H1 (cell line): Measurements from ENCODE around the gene ACSF3. TPM values are rescaled to one million over a fixed set of nuclear protein-coding genes. Genes with fewer than 3 reads are reported as not detected.

ENCODE experiments used
- CTCF ChIA-PET: fragments of 300-600 bp; sonication (Branson Sonifier 250); formaldehyde crosslinking; loops from one replicate; lab custom pipeline; 2021; ENCODE audit not compliant: partially characterized antibody; lab: Charles Lee
- POLR2A ChIA-PET: fragments of 300-600 bp; sonication (Branson Sonifier 250); formaldehyde crosslinking; loops from one replicate; lab custom pipeline; 2021; ENCODE audit warnings: inconsistent platforms; ENCODE audit not compliant: partially characterized antibody; lab: Charles Lee
- DNase-seq, 2 experiments: peaks; one replicate each; pipeline versions ENCODE4 v3.0.0 to v3.0.0-alpha.2; 2010 to 2022; ENCODE audit warnings: low spot score in 2 of 2, low read depth in 1 of 2, mixed read lengths in 1 of 2
- FAIRE-seq: peaks from 2 replicates; lab custom pipeline; 2011; peaks lifted over from hg19 to GRCh38; lab: Jason Lieb, UNC
- H2AFZ ChIP-seq: 2 replicates; pipeline ENCODE4 v1.8.1; 2012; ENCODE audit warnings: low read length, inconsistent platforms
- H2AK5ac ChIP-seq: 2 replicates; pipeline ENCODE4 v1.6.1; 2013; ENCODE audit warnings: low read depth, low read length
- H2BK120ac ChIP-seq: replicated peaks from 2 replicates; pipeline ENCODE3; 2013; ENCODE audit warnings: low read depth, low read length, inconsistent platforms
- H2BK12ac ChIP-seq: 2 replicates; pipeline ENCODE4 v1.6.1; 2013; ENCODE audit warnings: low read depth, low read length
- H2BK15ac ChIP-seq: 2 replicates; pipeline ENCODE4 v1.6.1; 2013; ENCODE audit warnings: low read length
- H2BK20ac ChIP-seq: 2 replicates; pipeline ENCODE4 v1.6.1; 2013; ENCODE audit warnings: low read length
- H2BK5ac ChIP-seq: 2 replicates; pipeline ENCODE4 v1.6.1; 2013; ENCODE audit warnings: low read depth, low read length
- H3K14ac ChIP-seq: 2 replicates; pipeline ENCODE4 v1.6.1; 2013; ENCODE audit warnings: inconsistent platforms; ENCODE audit not compliant: insufficient read length
- H3K18ac ChIP-seq: 2 replicates; pipeline ENCODE4 v1.6.1; 2013; ENCODE audit warnings: low read length; ENCODE audit errors: extremely low read depth
- H3K23ac ChIP-seq: 2 replicates; pipeline ENCODE4 v1.6.1; 2013; ENCODE audit warnings: inconsistent platforms; ENCODE audit not compliant: insufficient read length
- H3K23me2 ChIP-seq: 2 replicates; pipeline ENCODE4 v1.6.1; 2013; ENCODE audit warnings: low read depth, low read length
- H3K27ac ChIP-seq: 2 replicates; pipeline ENCODE4 v1.6.1; 2011; ENCODE audit warnings: low read depth, low read length, inconsistent platforms
- H3K27me3 ChIP-seq, 4 experiments: replicated peaks in 1 of 4; 1 replicate in 1 of 4; 2 replicates in 3 of 4; pipeline versions ENCODE4 v1.6.1 to v1.8.1; 2011 to 2013; ENCODE audit warnings: low read length in 3 of 4, mild to moderate bottlenecking in 3 of 4, inconsistent platforms in 2 of 4, mixed read lengths in 2 of 4, moderate library complexity in 1 of 4; ENCODE audit not compliant: control insufficient read depth in 3 of 4, insufficient read depth in 3 of 4; ENCODE audit errors: extremely low read depth in 1 of 4
- H3K36me3 ChIP-seq, 4 experiments: 2 replicates each; pipeline versions ENCODE4 v1.6.1 to v1.8.1; 2011 to 2013; ENCODE audit warnings: mild to moderate bottlenecking in 4 of 4, low read length in 3 of 4, moderate library complexity in 2 of 4, control low read depth in 1 of 4, inconsistent platforms in 1 of 4; ENCODE audit not compliant: insufficient read depth in 4 of 4, control insufficient read depth in 2 of 4
- H3K4ac ChIP-seq: replicated peaks from 2 replicates; pipeline ENCODE3; 2013; ENCODE audit warnings: low read length, low read depth, mixed read lengths, inconsistent platforms; ENCODE audit not compliant: insufficient read length
- H3K4me1 ChIP-seq, 4 experiments: replicated peaks in 1 of 4; 1 replicate in 1 of 4; 2 replicates in 3 of 4; pipeline versions ENCODE4 v1.6.1 to v1.8.1; 2011 to 2013; ENCODE audit warnings: low read length in 3 of 4, inconsistent platforms in 2 of 4, mixed read lengths in 1 of 4; ENCODE audit not compliant: insufficient read depth in 4 of 4, control insufficient read depth in 3 of 4
- H3K4me2 ChIP-seq, 2 experiments: 2 replicates each; pipeline versions ENCODE4 v1.6.1 to v1.8.1; 2011 to 2013; ENCODE audit warnings: low read depth in 2 of 2, low read length in 2 of 2, control low read depth in 1 of 2, inconsistent platforms in 1 of 2, mild to moderate bottlenecking in 1 of 2; ENCODE audit not compliant: insufficient read depth in 1 of 2
- H3K4me3 ChIP-seq, 4 experiments: fragments of 200-600, 300-600 bp in 1 of 4; sonication (generic), shearing (Covaris generic), sonication (Bioruptor Twin) in 1 of 4; 2 replicates each; pipeline versions ENCODE4 v1.5.1 to v1.8.1; 2011 to 2016; ENCODE audit warnings: low read length in 4 of 4, low read depth in 3 of 4, control low read depth in 2 of 4, inconsistent platforms in 2 of 4, mild to moderate bottlenecking in 2 of 4, mixed read lengths in 1 of 4, moderate library complexity in 1 of 4; ENCODE audit not compliant: insufficient read depth in 2 of 4; ENCODE audit errors: extremely low read depth in 1 of 4
- H3K56ac ChIP-seq: replicated peaks from 2 replicates; pipeline ENCODE3; 2013; ENCODE audit warnings: low read depth, mild to moderate bottlenecking, mixed read lengths, low read length, inconsistent platforms; ENCODE audit not compliant: insufficient read length
- H3K79me1 ChIP-seq: 2 replicates; pipeline ENCODE4 v1.6.1; 2013; ENCODE audit warnings: low read depth, low read length, control low read depth
- H3K79me2 ChIP-seq, 2 experiments: 2 replicates each; pipeline versions ENCODE4 v1.6.1 to v1.8.1; 2012 to 2013; ENCODE audit warnings: low read length in 2 of 2, mild to moderate bottlenecking in 2 of 2, inconsistent platforms in 1 of 2; ENCODE audit not compliant: insufficient read depth in 2 of 2, control insufficient read depth in 1 of 2
- H3K9ac ChIP-seq, 4 experiments: replicated peaks in 1 of 4; 1 replicate in 1 of 4; 2 replicates in 3 of 4; pipeline versions ENCODE4 v1.6.1 to v1.8.1; 2011 to 2013; ENCODE audit warnings: low read depth in 3 of 4, low read length in 3 of 4, control low read depth in 2 of 4, mild to moderate bottlenecking in 2 of 4, moderate library complexity in 2 of 4, inconsistent platforms in 1 of 4; ENCODE audit errors: extremely low read depth in 1 of 4
- H3K9me3 ChIP-seq, 2 experiments: 2 replicates each; pipeline versions ENCODE4 v1.6.1 to v1.8.1; 2012 to 2013; ENCODE audit warnings: mild to moderate bottlenecking in 2 of 2, moderate library complexity in 2 of 2, control low read depth in 1 of 2, inconsistent platforms in 1 of 2, low read depth in 1 of 2, low read length in 1 of 2, mixed read lengths in 1 of 2; ENCODE audit not compliant: insufficient read depth in 2 of 2
- H4K20me1 ChIP-seq, 2 experiments: replicated peaks in 1 of 2; 2 replicates each; pipeline versions ENCODE3 to v1.8.1; 2011 to 2013; ENCODE audit warnings: inconsistent platforms in 2 of 2, low read length in 2 of 2, mild to moderate bottlenecking in 1 of 2; ENCODE audit not compliant: insufficient read depth in 2 of 2, control insufficient read depth in 1 of 2
- H4K5ac ChIP-seq: 2 replicates; pipeline ENCODE4 v1.6.1; 2013; ENCODE audit warnings: low read length, low read depth, mixed read lengths, inconsistent platforms; ENCODE audit not compliant: insufficient read length
- H4K8ac ChIP-seq: 2 replicates; pipeline ENCODE4 v1.8.0; 2013; ENCODE audit warnings: mild to moderate bottlenecking, moderate library complexity, low read length, inconsistent platforms; ENCODE audit not compliant: insufficient read depth; ENCODE audit errors: extremely low read depth
- H4K91ac ChIP-seq: replicated peaks from 2 replicates; pipeline ENCODE3; 2013; ENCODE audit warnings: low read length, mixed read lengths, inconsistent platforms; ENCODE audit not compliant: insufficient read length
- POLR2A ChIP-seq, 2 experiments: IDR thresholded peaks; 1 replicate in 1 of 2; 2 replicates in 1 of 2; pipeline ENCODE4 v1.6.1; 2011; ENCODE audit warnings: low read depth in 2 of 2, low read length in 2 of 2, mild to moderate bottlenecking in 2 of 2; ENCODE audit errors: control extremely low read depth in 1 of 2
- RBBP5 ChIP-seq: IDR thresholded peaks from 2 replicates; pipeline ENCODE4 v1.7.1; 2012; ENCODE audit warnings: low read depth, mild to moderate bottlenecking, inconsistent platforms, low read length, moderate library complexity, borderline replicate concordance
- TBP ChIP-seq: IDR thresholded peaks from 2 replicates; pipeline ENCODE4 v1.6.1; 2011; ENCODE audit warnings: low read depth, low read length, improper control_type of control experiment
- WGBS, 2 experiments: shearing (Covaris generic) in 1 of 2; methylation state at CpG; one replicate each; pipeline versions ENCODE4 v1.1.6 to v1.1.7; 2013 to 2015; ENCODE audit warnings: low lambda C conversion rate in 2 of 2, mixed read lengths in 2 of 2, inconsistent platforms in 1 of 2, low coverage in 1 of 2, missing lambda C conversion rate in 1 of 2; ENCODE audit not compliant: insufficient replicate concordance in 2 of 2, insufficient coverage in 1 of 2, insufficient read length in 1 of 2; ENCODE audit errors: extremely low coverage in 1 of 2, missing lambda C conversion rate in 1 of 2; 5-methylcytosine and 5-hydroxymethylcytosine counted together
- polyA plus RNA-seq, 7 experiments: library from polyadenylated mRNA; depleted of rRNA in 3 of 7; stranded (reverse) in 5 of 7; unstranded in 2 of 7; fragments of >200 nt in 5 of 7; fragments of 200-250 nt in 2 of 7; gene quantifications; 1 replicate in 5 of 7; 2 replicates in 1 of 7; 4 replicates in 1 of 7; pipeline versions ENCODE4 v1.2.1 to v1.2.3, GENCODE V29; 2011 to 2013; ENCODE audit warnings: missing spikeins in 2 of 7, mixed read lengths in 2 of 7
- total RNA-seq: library from RNA; stranded (reverse); fragmentation: NEBNext Ultra II Directional; extraction: Animal tissue kit (Norgen Biotek cat#: 25700); gene quantifications from 2 replicates; pipeline ENCODE4 v1.2.1, GENCODE V29; 2021
- TF ChIP-seq, protein P1 (sequence below): IDR thresholded peaks from 2 replicates; pipeline ENCODE4 v1.6.1; 2012; ENCODE audit warnings: inconsistent platforms

Gene ACSF3
- total and polyA plus RNA-seq, 2 of the 8 experiments (the other 6 are each of a cell fraction or from before 2014, with no cell fraction given), result 15.6 to 22.9 TPM

DNA sequence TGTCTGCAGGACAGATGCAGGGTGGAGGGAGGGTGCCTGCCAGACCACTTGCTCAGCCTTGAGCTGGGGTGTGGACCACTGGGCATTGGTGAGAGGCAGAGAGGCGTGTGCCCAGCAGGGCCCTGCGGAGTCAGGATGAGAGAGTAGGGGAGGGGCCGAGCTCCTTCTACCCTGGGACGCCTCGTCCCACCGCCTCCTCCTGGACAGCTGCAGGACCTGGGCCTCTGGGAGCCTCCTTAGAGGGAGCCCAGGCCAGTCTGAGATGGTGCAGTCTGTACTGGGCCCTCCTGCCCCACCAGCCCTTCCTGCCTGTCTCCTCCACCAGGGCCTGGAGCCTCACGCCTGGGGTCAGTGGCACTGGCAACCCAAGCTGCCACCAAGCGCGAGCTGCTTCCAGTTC, 35.9 kb upstream of the ACSF3 start:
- no peaks in the 10 kb centered on the region for H3K27me3 ChIP-seq
- no peak overlapping the region for H3K4me2 ChIP-seq
- no peak overlapping the region for H4K5ac ChIP-seq
- no peaks in the 10 kb centered on the region for H3K9me3 ChIP-seq
- no peak overlapping the region for H2BK15ac ChIP-seq
- H3K56ac ChIP-seq, result no peak overlapping the region
- no peak overlapping the region for H3K27ac ChIP-seq
- H3K18ac ChIP-seq, result no peak overlapping the region
- DNase-seq (no peak), FAIRE-seq (no peak)
- 76% methylated on average over 5 of the region's 9 CpGs; no CpG with 5 or more reads in 1 of the 2 experiments for WGBS, 2 experiments
- H3K23me2 ChIP-seq, result no peaks in the 10 kb centered on the region
- no peak overlapping the region for H2BK120ac ChIP-seq
- H3K23ac ChIP-seq, result no peak overlapping the region
- CTCF ChIA-PET, result interaction anchor here (1.1 kb wide), 1 partner anchor 20 kb away, joined by 3 read pairs; no protein-coding TSS in a partner anchor
- no peak overlapping the region for H2AFZ ChIP-seq
- no peaks in the 10 kb centered on the region for H4K20me1 ChIP-seq
- H3K36me3 ChIP-seq, result no peaks in the 10 kb centered on the region
- no peak overlapping the region for H3K9ac ChIP-seq
- POLR2A ChIA-PET, result no interaction called here
- H2BK20ac ChIP-seq, result no peak overlapping the region
- H3K4me3 ChIP-seq, result no peak overlapping the region
- no peaks in the 10 kb centered on the region for H3K79me1 ChIP-seq
- no peaks in the 10 kb centered on the region for H3K4me1 ChIP-seq
- no peak overlapping the region for H4K91ac ChIP-seq
- no peak overlapping the region for H2BK12ac ChIP-seq
- no peaks in the 10 kb centered on the region for H3K79me2 ChIP-seq
- H4K8ac ChIP-seq, result no peak overlapping the region
- no peak overlapping the region for H3K14ac ChIP-seq
- no peak overlapping the region for H2AK5ac ChIP-seq
- no peak overlapping the region for H2BK5ac ChIP-seq
- no peak overlapping the region for H3K4ac ChIP-seq
- no peak for TF ChIP-seq TBP
- no peak for TF ChIP-seq RBBP5
- TF ChIP-seq POLR2A (IDR thresholded peaks at IDR 0.05; ENCODE audit: control extremely low read depth in 1 of 2, low read depth in 2 of 2, low read length in 2 of 2), result no peak
- TF ChIP-seq, protein P1, sequence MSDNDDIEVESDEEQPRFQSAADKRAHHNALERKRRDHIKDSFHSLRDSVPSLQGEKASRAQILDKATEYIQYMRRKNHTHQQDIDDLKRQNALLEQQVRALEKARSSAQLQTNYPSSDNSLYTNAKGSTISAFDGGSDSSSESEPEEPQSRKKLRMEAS, result no peak
